K562 (cell line): Measurements from ENCODE around the gene APCDD1L. TPM values are rescaled to one million over a fixed set of nuclear protein-coding genes. Genes with fewer than 3 reads are reported as not detected.

ENCODE experiments used
- ATAC-seq: fragments of 200-7000 bp; cut with Tn5 transposase; 3 replicates; pipeline ENCODE4 v1.9.1; 2020; ENCODE audit warnings: moderate library complexity
- BruUV-seq: library from RNA; stranded (reverse); fragments of 400-500 nt; replicated peaks from 2 replicates; lab custom pipeline; 2021; lab: Mats Ljungman, UMichigan
- CTCF ChIA-PET: fragments of 300-600 bp; formaldehyde crosslinking; extraction: SDS; loops from one replicate; lab custom pipeline; 2021; ENCODE audit warnings: low intra/inter-chr PET ratio; lab: Yijun Ruan, JAX
- POLR2A ChIA-PET: fragments of 300-600, 350-650 bp; sonication (Branson Sonifier 250); formaldehyde crosslinking; extraction: SDS; loops from one replicate; lab custom pipeline; 2021; ENCODE audit warnings: antibody characterized with exemption, inconsistent platforms; lab: Yijun Ruan, JAX
- DNase-seq, 4 experiments: peaks; one replicate each; pipeline versions ENCODE4 v3.0.0 to v3.0.0-alpha.2; 2011 to 2018; ENCODE audit warnings: low spot score in 3 of 4, mixed read lengths in 3 of 4; ENCODE audit errors: extremely low read depth in 1 of 4
- FAIRE-seq: peaks from 2 replicates; lab custom pipeline; 2011; peaks lifted over from hg19 to GRCh38; lab: Jason Lieb, UNC
- H2AFZ ChIP-seq: 2 replicates; pipeline ENCODE4 v1.6.0; 2011; ENCODE audit warnings: low read depth, low read length, control low read depth, inconsistent platforms
- H3K27ac ChIP-seq: fragments of 200-600 bp; 3 replicates; pipeline ENCODE4 v1.8.0; 2011; ENCODE audit warnings: low read depth, mild to moderate bottlenecking, control low read depth, inconsistent platforms, low read length, moderate library complexity, mixed read lengths; ENCODE audit errors: extremely low read depth
- H3K27me3 ChIP-seq, 2 experiments: fragments of 300-600 bp in 1 of 2; 2 replicates in 1 of 2; 3 replicates in 1 of 2; pipeline versions ENCODE4 v1.6.0 to v1.8.0; 2011; ENCODE audit warnings: inconsistent platforms in 2 of 2, low read length in 2 of 2, mild to moderate bottlenecking in 1 of 2, mixed read lengths in 1 of 2, moderate library complexity in 1 of 2; ENCODE audit not compliant: control insufficient read depth in 2 of 2, insufficient read depth in 2 of 2
- H3K36me3 ChIP-seq: fragments of 300-600 bp; 3 replicates; pipeline ENCODE4 v1.8.0; 2011; ENCODE audit warnings: mild to moderate bottlenecking, low read length, inconsistent platforms; ENCODE audit not compliant: control insufficient read depth, insufficient read depth
- H3K4me1 ChIP-seq, 2 experiments: fragments of 200-600 bp in 1 of 2; replicated peaks in 1 of 2; 2 replicates in 1 of 2; 3 replicates in 1 of 2; pipeline versions ENCODE4 v1.5.1 to v1.8.0; 2011; ENCODE audit warnings: inconsistent platforms in 2 of 2, low read length in 2 of 2, mild to moderate bottlenecking in 1 of 2, mixed read lengths in 1 of 2, moderate library complexity in 1 of 2; ENCODE audit not compliant: control insufficient read depth in 2 of 2, insufficient read depth in 2 of 2
- H3K4me2 ChIP-seq: 2 replicates; pipeline ENCODE4 v1.6.1; 2011; ENCODE audit warnings: low read length, control low read depth, inconsistent platforms, mixed read lengths; ENCODE audit not compliant: insufficient read depth
- H3K4me3 ChIP-seq: fragments of 200-600 bp; sonication (generic), shearing (Covaris generic); 2 replicates; pipeline ENCODE4 v1.5.1; 2016; ENCODE audit warnings: control low read depth, inconsistent platforms
- H3K79me2 ChIP-seq: fragments of 200-600 bp; 3 replicates; pipeline ENCODE4 v1.8.0; 2011; ENCODE audit warnings: low read length, inconsistent platforms; ENCODE audit not compliant: control insufficient read depth, insufficient read depth
- H3K9ac ChIP-seq, 2 experiments: 2 replicates each; pipeline versions ENCODE4 v1.6.0 to v1.6.1; 2011; ENCODE audit warnings: low read depth in 2 of 2, low read length in 2 of 2, control low read depth in 1 of 2, inconsistent platforms in 1 of 2, mild to moderate bottlenecking in 1 of 2, mixed read lengths in 1 of 2; ENCODE audit not compliant: insufficient read depth in 1 of 2
- H3K9me1 ChIP-seq: one replicate; pipeline ENCODE4 v1.6.0; 2011; ENCODE audit warnings: inconsistent platforms, mild to moderate bottlenecking, low read length, moderate library complexity; ENCODE audit not compliant: control insufficient read depth, insufficient read depth
- H3K9me3 ChIP-seq: replicated peaks from 2 replicates; pipeline ENCODE4 v1.5.1; 2011; ENCODE audit warnings: low read depth, low read length, inconsistent platforms; ENCODE audit not compliant: control insufficient read depth, insufficient read depth
- H4K20me1 ChIP-seq: replicated peaks from 2 replicates; pipeline ENCODE4 v1.6.1; 2011; ENCODE audit warnings: low read length, inconsistent platforms, mixed read lengths; ENCODE audit not compliant: control insufficient read depth, insufficient read depth
- ARID2 ChIP-seq: fragments of 450-650 bp; IDR thresholded peaks from 2 replicates; pipeline ENCODE4 v1.6.1; 2017; ENCODE audit warnings: antibody characterized with exemption, mild to moderate bottlenecking
- CLOCK ChIP-seq: fragments of 250-450 bp; sonication (Bioruptor Pico); IDR thresholded peaks from 2 replicates; pipeline ENCODE4 v1.4.0; 2020; ENCODE audit warnings: mild to moderate bottlenecking, moderate library complexity, borderline replicate concordance
- HEY1 ChIP-seq: fragments of 250-450 bp; sonication (Bioruptor Pico); IDR thresholded peaks from 2 replicates; pipeline ENCODE4 v1.5.0; 2020; ENCODE audit warnings: mild to moderate bottlenecking, moderate library complexity, borderline replicate concordance
- NFE2L1 ChIP-seq: fragments of 450-650 bp; IDR thresholded peaks from 2 replicates; pipeline ENCODE4 v1.6.1; 2016; ENCODE audit warnings: missing genetic modification characterization, low read depth, mild to moderate bottlenecking, missing compliant biosample characterization, moderate library complexity, borderline replicate concordance
- PCBP2 ChIP-seq: fragments of 200-400 bp; formaldehyde crosslinking; IDR thresholded peaks from 2 replicates; pipeline ENCODE4 v1.6.1; 2018; ENCODE audit warnings: low read length, low read depth, mild to moderate bottlenecking, moderate library complexity; ENCODE audit not compliant: poor library complexity, severe bottlenecking
- RFX5 ChIP-seq: IDR thresholded peaks from 2 replicates; pipeline ENCODE4 v1.6.1; 2011; ENCODE audit warnings: low read depth, mild to moderate bottlenecking, improper control_type of control experiment, low read length
- ZNF785 ChIP-seq: fragments of 250-450 bp; sonication (Bioruptor Pico); IDR thresholded peaks from 2 replicates; pipeline ENCODE4 v1.4.0; 2020; ENCODE audit warnings: mild to moderate bottlenecking
- ZZZ3 ChIP-seq: fragments of 450-650 bp; IDR thresholded peaks from 2 replicates; pipeline ENCODE4 v1.6.1; 2016; ENCODE audit warnings: antibody characterized with exemption, mild to moderate bottlenecking, moderate library complexity
- WGBS: fragments of 100-300 bp; shearing (Covaris generic); methylation state at CpG from one replicate; pipeline ENCODE4 v1.1.6; 2016; ENCODE audit warnings: low coverage, mixed read lengths; ENCODE audit not compliant: insufficient coverage; ENCODE audit errors: missing lambda C conversion rate; 5-methylcytosine and 5-hydroxymethylcytosine counted together
- in situ Hi-C: fragments of 300-500 bp; cut with MboI; formaldehyde crosslinking; loops from 4 replicates; pipeline ENCODE4 v1.15.0; 2018; ENCODE audit warnings: inconsistent platforms, mixed read lengths
- intact Hi-C: fragments of 100-400 bp; cut with micrococcal nuclease; formaldehyde crosslinking; loops from 2 replicates; pipeline ENCODE4 v1.14.2; 2022
- polyA plus RNA-seq, 8 experiments: library from polyadenylated mRNA; depleted of rRNA in 4 of 8; stranded (reverse) in 5 of 8; unstranded in 3 of 8; fragments of >200 nt; fragmentation: Nextera tagmentation in 2 of 8; fragmentation: Illumina TruSeq in 1 of 8; extraction: Ambion mirVana in 2 of 8; extraction: Trizol in 1 of 8; gene quantifications; 2 replicates each; pipeline versions ENCODE4 v1.2.1 to v1.2.3, GENCODE V29; 2011 to 2014; ENCODE audit warnings: inconsistent platforms in 1 of 8, missing spikeins in 1 of 8
- total RNA-seq, 7 experiments: library from RNA; depleted of rRNA in 6 of 7; stranded (reverse); fragments of >200 nt in 6 of 7; fragmentation: Illumina TruSeq in 2 of 7; extraction: Trizol in 2 of 7; gene quantifications; 2 replicates each; pipeline versions ENCODE4 v1.2.1 to v1.2.3, GENCODE V29; 2011 to 2021; ENCODE audit warnings: low replicate concordance in 1 of 7

APCDD1L gene
- total and polyA plus RNA-seq, 9 of the 15 experiments (the other 6 are each of a cell fraction or from before 2014, with no cell fraction given), result not detected

GRCh38 chr20:58435237-58435636, 80.0 kb downstream of the APCDD1L start:
- DNase-seq (no peak), ATAC-seq (no peak), FAIRE-seq (no peak)
- intact Hi-C loops (no loop called here), in situ Hi-C loops (no loop called here)
- peaks cover 0 to 7% of the 10 kb centered on the region in 2 experiments; a peak in 2 of 5 replicates for H3K4me1 ChIP-seq
- no peak overlapping the region for H3K9ac ChIP-seq
- no peak overlapping the region for H3K27ac ChIP-seq
- POLR2A ChIA-PET, result interaction anchor here (1.1 kb wide), 1 partner anchor 28 kb away, joined by 4 read pairs; no protein-coding TSS in a partner anchor
- BruUV-seq, result no TSS peak
- H3K9me3 ChIP-seq, result no peaks in the 10 kb centered on the region
- peaks cover 80% of the 10 kb centered on the region for H3K36me3 ChIP-seq
- CTCF ChIA-PET, result no interaction called here
- TF ChIP-seq RFX5 (no peak), CLOCK (CRISPR knock-in tag) (no peak), HEY1 (CRISPR knock-in tag) (no peak), NFE2L1 (tag) (no peak), PCBP2 (no peak), ZZZ3 (no peak), ARID2 (no peak), ZNF785 (CRISPR knock-in tag) (no peak)
- H3K27me3 ChIP-seq, result no peaks in the 10 kb centered on the region
- 88% methylated on average over 6 of the region's 6 CpGs for WGBS
- no peak overlapping the region for H2AFZ ChIP-seq
- peaks cover 17% of the 10 kb centered on the region for H4K20me1 ChIP-seq
- H3K4me3 ChIP-seq, result no peak overlapping the region
- peaks cover 98% of the 10 kb centered on the region for H3K79me2 ChIP-seq
- H3K9me1 ChIP-seq, result peaks cover 8% of the 10 kb centered on the region
- no peak overlapping the region for H3K4me2 ChIP-seq
